ENCODE measurements around the gene KCTD17. TPM values are rescaled to one million over a fixed set of nuclear protein-coding genes. Genes with fewer than 3 reads are reported as not detected.

KCTD17 gene
- total and polyA plus RNA-seq, 2 experiments from 2014 or later = 38.4 to 49.5 TPM

DNA sequence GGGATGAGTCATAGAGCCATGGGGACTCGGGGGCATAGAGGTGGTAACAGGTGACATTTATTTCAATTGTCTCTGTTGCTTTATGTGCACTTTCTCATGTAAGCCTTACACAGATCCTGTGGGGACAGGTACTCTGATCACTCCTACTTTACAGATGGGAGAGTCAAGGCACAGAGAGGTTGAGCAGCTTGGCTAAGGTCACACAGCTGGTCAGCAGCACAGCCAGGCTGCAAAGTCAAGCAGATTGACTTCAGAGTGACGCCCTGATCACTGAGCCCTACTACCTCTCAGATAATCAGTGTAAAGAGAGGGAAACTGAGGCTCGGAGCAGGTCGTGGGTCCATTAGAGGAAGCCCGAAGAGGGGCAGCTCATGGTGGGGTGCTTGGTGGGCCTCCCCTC, 54.4 kb downstream of the KCTD17 start:
- no peak for DNase-seq (ENCODE audit: low read depth in 1 of 2, low spot score in 1 of 2)
- no peak overlapping the region for H3K4me3 ChIP-seq
- no peaks in the 10 kb centered on the region for H3K27me3 ChIP-seq
- H3K27ac ChIP-seq = no peak overlapping the region
- H3K4me1 ChIP-seq (ENCODE audit: low read depth) = no peaks in the 10 kb centered on the region
- no peaks in the 10 kb centered on the region for H3K36me3 ChIP-seq
- H3K9me3 ChIP-seq (ENCODE audit: low read depth) = no peaks in the 10 kb centered on the region
- TF ChIP-seq, protein P1, sequence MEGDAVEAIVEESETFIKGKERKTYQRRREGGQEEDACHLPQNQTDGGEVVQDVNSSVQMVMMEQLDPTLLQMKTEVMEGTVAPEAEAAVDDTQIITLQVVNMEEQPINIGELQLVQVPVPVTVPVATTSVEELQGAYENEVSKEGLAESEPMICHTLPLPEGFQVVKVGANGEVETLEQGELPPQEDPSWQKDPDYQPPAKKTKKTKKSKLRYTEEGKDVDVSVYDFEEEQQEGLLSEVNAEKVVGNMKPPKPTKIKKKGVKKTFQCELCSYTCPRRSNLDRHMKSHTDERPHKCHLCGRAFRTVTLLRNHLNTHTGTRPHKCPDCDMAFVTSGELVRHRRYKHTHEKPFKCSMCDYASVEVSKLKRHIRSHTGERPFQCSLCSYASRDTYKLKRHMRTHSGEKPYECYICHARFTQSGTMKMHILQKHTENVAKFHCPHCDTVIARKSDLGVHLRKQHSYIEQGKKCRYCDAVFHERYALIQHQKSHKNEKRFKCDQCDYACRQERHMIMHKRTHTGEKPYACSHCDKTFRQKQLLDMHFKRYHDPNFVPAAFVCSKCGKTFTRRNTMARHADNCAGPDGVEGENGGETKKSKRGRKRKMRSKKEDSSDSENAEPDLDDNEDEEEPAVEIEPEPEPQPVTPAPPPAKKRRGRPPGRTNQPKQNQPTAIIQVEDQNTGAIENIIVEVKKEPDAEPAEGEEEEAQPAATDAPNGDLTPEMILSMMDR (IDR thresholded peaks at IDR 0.05; ENCODE audit: low read depth, low read length) = no peak

DNA sequence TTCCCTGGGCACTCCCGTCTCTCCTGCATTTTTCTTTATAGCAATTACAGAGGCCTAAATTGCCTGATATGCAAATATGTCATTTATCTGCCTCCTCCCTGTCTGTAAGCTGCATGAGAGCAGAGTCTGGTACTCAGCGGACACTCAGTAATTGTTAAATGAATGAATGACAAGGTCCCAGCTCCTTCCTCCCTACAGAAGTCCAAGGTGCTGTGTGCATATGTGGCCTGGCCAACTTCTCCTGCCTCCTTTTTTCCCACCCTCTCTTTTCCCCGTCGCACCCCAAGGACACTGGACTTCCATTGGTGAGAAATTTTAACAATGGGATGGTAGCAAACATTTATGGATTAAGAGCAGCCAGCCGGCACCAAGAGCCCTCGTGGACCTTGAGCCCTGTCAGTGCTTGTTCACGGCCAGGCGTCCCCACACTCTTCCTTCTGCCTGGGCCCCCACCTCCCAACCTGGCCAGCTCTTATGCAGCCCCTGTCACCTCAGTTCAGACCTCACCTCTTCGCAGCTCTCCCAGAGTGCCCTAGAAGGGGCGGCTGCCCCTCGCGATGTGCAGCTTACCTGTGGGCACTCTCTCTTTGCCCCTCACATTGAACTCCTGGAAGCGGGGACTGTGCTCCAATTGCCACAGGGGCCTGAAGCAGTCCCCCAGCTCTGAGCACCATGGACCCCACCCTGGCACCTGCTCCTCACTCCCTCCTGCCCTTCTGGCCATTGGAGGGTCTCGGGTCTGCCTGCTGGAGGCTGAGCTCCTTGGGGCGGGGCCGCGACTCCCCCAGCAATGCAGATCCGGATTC, 56.5 kb downstream of the KCTD17 start:
- no peak for DNase-seq (ENCODE audit: low read depth in 1 of 2, low spot score in 1 of 2)
- Histone ChIP-seq H3K27ac (no peak overlapping the region), H3K27me3 (no peaks in the 10 kb centered on the region), H3K4me3 (no peak overlapping the region), H3K4me1 (ENCODE audit: low read depth) (no peaks in the 10 kb centered on the region), H3K36me3 (no peaks in the 10 kb centered on the region), H3K9me3 (ENCODE audit: low read depth) (no peaks in the 10 kb centered on the region)
- TF ChIP-seq, protein P1 (IDR thresholded peaks at IDR 0.05; ENCODE audit: low read depth, low read length) = no peak

DNA sequence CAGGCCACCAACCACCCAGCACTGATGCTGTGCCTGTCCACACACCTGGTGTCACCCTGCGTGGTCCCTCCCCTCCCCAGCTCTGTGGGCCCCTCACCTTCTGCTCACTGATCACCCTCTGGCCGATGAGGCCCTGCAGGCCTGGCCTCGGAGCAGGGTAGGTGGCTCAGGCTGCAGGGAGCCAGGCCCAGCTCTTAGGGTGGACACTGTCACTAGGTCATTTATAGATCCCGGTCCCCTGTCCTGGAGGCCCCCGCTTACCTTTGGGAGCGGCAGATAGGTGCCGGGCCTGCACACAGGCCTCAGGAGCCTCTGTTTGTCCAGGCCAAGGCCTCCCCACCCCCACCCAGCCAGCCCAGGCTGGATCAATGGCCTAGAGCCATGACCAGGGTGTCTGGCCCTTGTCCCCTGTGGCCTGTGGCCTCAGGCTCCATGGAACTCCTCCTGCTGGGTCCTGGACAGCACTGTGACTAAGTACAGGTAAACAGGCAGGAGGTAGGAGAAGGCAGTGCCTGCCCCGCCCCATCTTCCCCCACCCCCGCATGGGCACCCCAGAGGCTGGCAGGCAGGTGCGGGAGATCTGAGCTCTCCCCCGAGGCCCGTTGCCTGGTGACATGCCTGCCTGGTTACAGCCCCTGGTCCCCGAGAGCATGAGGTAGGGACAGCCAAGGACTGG, 57.8 kb downstream of the KCTD17 start, which contains the start of gene TMPRSS6:
TSS of gene TMPRSS6 (minus strand) at position 472 of the 676 bp plus-strand sequence. CDS start 6,296 bp downstream, outside the sequence.
- Histone ChIP-seq H3K36me3 (no peaks in the 10 kb centered on the region), H3K27ac (no peak within 1 kb of the TSS), H3K4me3 (no peak within 1 kb of the TSS), H3K27me3 (no peaks in the 10 kb centered on the region), H3K4me1 (ENCODE audit: low read depth) (no peaks in the 10 kb centered on the region), H3K9me3 (ENCODE audit: low read depth) (no peaks in the 10 kb centered on the region)
- DNase-seq (ENCODE audit: low read depth in 1 of 2, low spot score in 1 of 2) = no peak
- TF ChIP-seq, protein P1 (IDR thresholded peaks at IDR 0.05; ENCODE audit: low read depth, low read length) = no peak

DNA sequence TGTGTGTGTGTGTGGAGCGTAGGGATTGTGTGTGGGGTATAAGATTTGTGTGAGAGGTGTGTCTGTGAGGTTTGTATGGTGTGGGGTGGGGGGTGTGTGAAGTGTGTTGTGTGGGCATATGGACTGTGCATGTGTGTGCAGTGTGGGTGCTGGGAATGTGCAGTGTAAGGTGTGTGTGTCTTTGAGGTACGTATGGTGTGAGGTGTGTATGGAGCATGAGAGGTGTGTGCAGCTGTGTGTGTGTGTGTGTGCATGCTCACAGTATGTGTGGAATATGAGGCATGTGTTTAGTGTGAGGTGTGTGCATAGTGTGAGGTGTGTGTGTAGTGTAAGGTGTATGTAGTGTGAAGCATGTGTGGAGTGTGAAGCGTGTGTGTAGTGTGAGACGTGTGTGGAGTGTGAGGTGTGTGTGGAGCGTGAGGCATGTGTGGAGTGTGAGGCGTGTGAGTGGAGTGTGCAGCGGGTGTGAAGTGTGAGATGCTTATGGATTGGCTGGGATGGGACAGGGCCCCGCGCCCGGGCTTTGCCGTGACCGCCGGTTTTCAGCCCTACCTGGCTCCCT, 59.7 kb downstream of the KCTD17 start:
- Histone ChIP-seq H3K9me3 (ENCODE audit: low read depth) (no peaks in the 10 kb centered on the region), H3K27ac (no peak overlapping the region), H3K36me3 (no peaks in the 10 kb centered on the region), H3K4me1 (ENCODE audit: low read depth) (no peaks in the 10 kb centered on the region), H3K4me3 (no peak overlapping the region), H3K27me3 (no peaks in the 10 kb centered on the region)
- DNase-seq (ENCODE audit: low read depth in 1 of 2, low spot score in 1 of 2) = no peak
- TF ChIP-seq, protein P1 (IDR thresholded peaks at IDR 0.05; ENCODE audit: low read depth, low read length) = no peak

DNA sequence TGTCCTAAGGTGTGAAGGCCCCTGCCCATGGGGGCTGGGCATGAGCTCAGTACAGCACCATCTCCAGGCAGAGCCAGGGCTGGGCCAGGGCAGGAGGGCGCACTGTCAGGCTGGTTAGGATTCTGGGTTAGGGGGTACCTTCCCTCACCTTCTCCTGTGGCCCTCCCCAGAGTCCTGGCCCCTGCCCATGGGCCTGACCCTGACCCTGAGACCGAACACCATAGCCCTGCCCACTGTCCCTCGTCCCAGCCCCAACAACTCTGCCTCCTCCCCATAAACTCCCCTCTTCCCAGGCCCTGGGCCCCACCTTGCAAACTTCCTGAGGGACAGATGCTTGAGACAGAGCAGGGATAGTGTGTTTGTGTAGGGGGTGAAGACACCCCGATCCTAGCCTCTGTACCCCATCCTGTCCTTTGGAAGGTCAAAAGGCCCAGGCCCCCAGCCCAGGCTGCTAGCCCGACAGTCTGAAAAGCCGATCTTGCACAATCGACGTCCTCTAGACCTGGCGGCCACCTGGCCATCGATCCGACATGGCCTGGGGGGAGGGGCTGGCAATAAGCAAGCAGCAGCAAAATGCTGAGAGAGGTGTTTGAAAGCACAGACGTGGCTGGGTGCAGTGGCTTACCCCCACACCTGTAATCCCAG, 60.7 kb downstream of the KCTD17 start:
- no peak for DNase-seq (ENCODE audit: low read depth in 1 of 2, low spot score in 1 of 2)

More for the DNA sequence above, 60.7 kb downstream of the KCTD17 start:
- TF ChIP-seq, protein P1 (IDR thresholded peaks at IDR 0.05; ENCODE audit: low read depth, low read length) = no peak
- H3K4me3 ChIP-seq = no peak overlapping the region
- no peaks in the 10 kb centered on the region for H3K36me3 ChIP-seq
- H3K4me1 ChIP-seq (ENCODE audit: low read depth) = no peaks in the 10 kb centered on the region
- no peaks in the 10 kb centered on the region for H3K9me3 ChIP-seq (ENCODE audit: low read depth)
- no peak overlapping the region for H3K27ac ChIP-seq
- H3K27me3 ChIP-seq = no peaks in the 10 kb centered on the region

All from cardiac muscle cell (in vitro differentiated cells and primary cell).